Central memory CD8-positive, alpha-beta T cell (primary cell): ENCODE measurements around the gene FKBP1A.

Source experiments
- ATAC-seq: fragments of 150-1000 bp; cut with Tn5 transposase; replicated peaks from 2 replicates; pipeline ENCODE4 v1.10.0; 2022; ENCODE audit warnings: mild to moderate bottlenecking, moderate FRiP score, moderate number of reproducible peaks; ENCODE audit not compliant: poor library complexity, severe bottlenecking; ENCODE audit errors: extremely low read depth
- DNase-seq, 2 donors: peaks; one replicate each; pipeline ENCODE4 v3.0.0; 2021; ENCODE audit warnings: low spot score in 2 of 2
- H3K27ac Mint-ChIP-seq: one replicate; pipeline ENCODE4 v1.8.0; 2022; ENCODE audit warnings: low read depth, mild to moderate bottlenecking, moderate library complexity, mixed read lengths
- H3K27me3 Mint-ChIP-seq: one replicate; pipeline ENCODE4 v1.8.0; 2022; ENCODE audit warnings: mixed read lengths
- H3K36me3 Mint-ChIP-seq: one replicate; pipeline ENCODE4 v1.8.0; 2022; ENCODE audit warnings: mild to moderate bottlenecking, moderate library complexity, mixed read lengths; ENCODE audit not compliant: insufficient read depth
- H3K4me1 Mint-ChIP-seq: one replicate; pipeline ENCODE4 v1.8.0; 2022; ENCODE audit warnings: mixed read lengths
- H3K4me3 Mint-ChIP-seq: one replicate; pipeline ENCODE4 v1.8.0; 2022; ENCODE audit warnings: mild to moderate bottlenecking, moderate library complexity, mixed read lengths
- H3K9me3 Mint-ChIP-seq: one replicate; pipeline ENCODE4 v1.8.0; 2022; ENCODE audit warnings: mixed read lengths

FKBP1A gene

DNA sequence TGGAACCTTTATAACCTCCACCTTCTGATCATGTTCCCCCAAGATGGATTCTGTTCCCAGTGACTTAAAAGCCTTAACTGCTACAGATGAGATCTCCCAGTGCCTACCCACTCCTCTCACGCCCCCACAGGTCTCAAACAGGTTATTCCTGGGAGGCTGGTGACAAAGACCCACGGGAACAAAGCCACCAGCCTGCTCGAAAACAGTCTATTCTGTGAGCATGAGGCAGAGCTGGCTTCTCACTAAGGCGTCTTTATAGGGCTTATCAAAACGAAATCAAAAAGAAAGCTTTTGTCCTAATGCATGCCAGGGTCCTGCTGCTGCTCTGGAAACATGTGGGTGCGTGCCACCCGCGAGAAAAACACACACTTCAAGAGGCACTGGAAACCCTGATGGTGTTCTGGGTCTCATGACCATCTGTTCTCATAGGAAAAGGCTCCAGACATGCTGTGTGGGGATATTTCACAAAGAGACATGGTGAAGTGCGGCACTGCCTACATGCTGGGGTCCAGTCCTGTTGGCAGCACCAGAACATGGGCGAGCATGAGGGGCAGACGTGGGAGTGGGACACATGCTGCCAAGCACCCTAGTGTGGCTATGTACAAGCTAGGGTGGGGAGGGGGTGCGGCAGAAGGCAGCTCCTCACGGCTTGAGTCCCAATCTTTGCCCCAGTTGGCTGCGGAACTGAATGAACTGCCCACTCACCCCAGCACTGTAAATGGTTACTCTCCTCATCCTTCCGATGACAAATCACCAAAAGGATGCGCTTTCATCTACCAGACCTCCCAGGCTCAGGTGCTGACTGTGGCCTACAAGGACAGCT is 2.1 kb downstream of the FKBP1A start:
- Mint-ChIP-seq H3K27me3 (peaks cover 10% of the 10 kb centered on the region), H3K27ac (peak overlapping the region; percentile 63), H3K4me3 (peak overlapping the region; percentile 86), H3K36me3 (peaks cover 9% of the 10 kb centered on the region), H3K4me1 (peaks cover 64% of the 10 kb centered on the region), H3K9me3 (no peaks in the 10 kb centered on the region)
- ATAC-seq (no peak), DNase-seq (no peak)

DNA sequence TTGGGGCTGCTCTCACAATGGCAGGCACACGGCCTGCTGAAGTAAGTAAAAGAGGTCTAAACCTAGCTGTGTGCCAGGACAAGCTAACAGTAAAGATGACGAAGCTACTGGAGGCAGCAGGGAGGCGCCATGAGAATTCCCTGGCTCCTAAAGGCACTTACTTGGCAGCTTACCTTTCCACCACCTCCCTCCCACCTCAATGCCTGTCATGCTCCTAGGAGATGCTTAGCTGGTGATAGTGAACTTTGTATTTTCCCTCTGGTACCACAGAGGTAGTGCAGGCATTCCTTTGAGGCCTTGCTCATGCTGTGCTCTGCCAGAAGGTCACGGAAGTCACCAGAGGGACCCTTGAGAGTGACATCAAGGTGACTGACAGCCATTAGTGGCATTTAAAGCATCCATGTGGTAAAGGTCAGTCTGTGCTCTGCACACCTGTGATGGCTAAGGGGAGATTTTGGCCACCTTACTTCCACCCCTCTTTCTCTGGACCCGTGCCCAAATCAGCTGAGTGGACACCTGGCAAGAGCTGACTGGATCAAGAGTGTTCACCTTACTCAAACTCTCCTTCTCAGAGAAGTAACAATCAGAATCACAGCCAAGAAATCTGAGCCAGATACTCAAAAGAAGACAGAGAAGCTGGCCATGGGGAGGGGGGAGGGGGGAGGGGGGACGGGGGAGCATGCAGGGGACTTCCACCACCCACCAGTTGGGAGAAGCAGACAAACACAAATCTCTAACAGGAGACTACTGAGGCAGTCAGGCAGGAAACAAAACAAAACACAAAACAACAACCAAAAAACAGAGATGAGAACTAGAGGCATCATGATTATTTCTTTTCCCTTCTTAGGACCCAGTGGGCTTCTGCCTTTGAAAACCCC is 2.9 kb downstream of the FKBP1A start:
- Mint-ChIP-seq H3K27ac (peak overlapping the region; percentile 63), H3K4me1 (peaks cover 71% of the 10 kb centered on the region), H3K4me3 (peak overlapping the region; percentile 86), H3K27me3 (peaks cover 1% of the 10 kb centered on the region), H3K36me3 (peaks cover 9% of the 10 kb centered on the region), H3K9me3 (no peaks in the 10 kb centered on the region)
- no peak for DNase-seq
- no peak for ATAC-seq

DNA sequence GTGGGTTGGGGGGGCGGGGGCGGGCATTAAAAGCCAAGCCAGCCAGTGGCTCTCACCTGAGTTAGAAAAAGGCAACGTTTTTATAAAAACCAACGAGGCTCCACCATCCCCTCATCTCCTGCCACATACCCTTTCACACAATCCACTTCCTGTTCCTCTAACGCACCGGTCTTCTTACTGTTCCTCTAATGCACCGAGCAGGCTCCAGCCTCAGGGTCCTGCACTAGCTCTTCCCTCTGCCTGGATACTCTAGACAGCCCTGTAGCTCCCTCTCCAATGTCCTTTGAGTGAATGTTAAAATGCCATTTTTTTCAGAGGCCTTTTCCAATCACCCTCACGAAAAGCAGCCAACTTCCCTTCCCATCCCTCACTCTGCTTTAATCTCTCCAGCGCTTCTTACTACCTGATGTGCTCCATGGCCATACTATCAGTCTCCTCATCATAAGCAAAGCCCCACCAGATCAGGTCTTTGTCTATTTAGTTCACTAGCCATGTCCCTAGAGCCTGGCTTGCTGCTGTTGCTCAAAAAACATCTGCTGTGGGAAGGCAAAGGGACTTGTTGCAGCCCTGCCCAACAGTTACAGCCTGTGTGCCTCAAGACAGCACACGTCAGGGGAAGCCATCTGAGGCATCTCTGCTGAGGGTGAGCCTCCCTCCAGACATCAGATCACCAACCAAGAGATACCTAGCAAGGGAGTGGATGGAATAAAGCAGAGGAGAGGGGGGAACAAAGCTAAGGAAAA is 3.9 kb downstream of the FKBP1A start:
- Mint-ChIP-seq H3K4me3 (peak overlapping the region; percentile 86), H3K27me3 (no peaks in the 10 kb centered on the region), H3K27ac (peak overlapping the region; percentile 63), H3K36me3 (peaks cover 9% of the 10 kb centered on the region), H3K9me3 (no peaks in the 10 kb centered on the region), H3K4me1 (peaks cover 70% of the 10 kb centered on the region)
- no peak for DNase-seq
- peak; percentile 15 for ATAC-seq

DNA sequence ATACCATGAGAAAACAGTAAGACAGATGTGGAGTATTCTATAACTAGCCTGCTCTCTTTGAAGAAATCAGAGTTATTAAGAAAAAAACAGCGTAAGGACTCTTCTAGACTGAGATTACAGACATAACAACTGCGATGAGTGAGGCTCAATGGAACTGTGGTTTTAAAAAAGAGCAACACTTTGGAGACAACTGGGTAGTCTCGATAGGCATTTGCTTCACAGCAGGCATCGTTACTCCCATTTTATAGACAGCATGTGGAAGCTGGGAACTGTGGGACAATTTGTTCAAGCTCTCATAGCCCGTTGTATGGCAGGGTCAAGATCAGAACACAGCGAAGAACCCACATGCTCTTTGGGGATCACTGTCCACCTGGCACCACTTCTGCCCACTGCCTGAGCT is 4.6 kb downstream of the FKBP1A start:
- ATAC-seq (no peak), DNase-seq (no peak)
- Mint-ChIP-seq H3K27me3 (no peaks in the 10 kb centered on the region), H3K27ac (peak overlapping the region; percentile 63), H3K4me1 (peaks cover 63% of the 10 kb centered on the region), H3K4me3 (peak overlapping the region; percentile 86), H3K9me3 (no peaks in the 10 kb centered on the region), H3K36me3 (peaks cover 9% of the 10 kb centered on the region)

DNA sequence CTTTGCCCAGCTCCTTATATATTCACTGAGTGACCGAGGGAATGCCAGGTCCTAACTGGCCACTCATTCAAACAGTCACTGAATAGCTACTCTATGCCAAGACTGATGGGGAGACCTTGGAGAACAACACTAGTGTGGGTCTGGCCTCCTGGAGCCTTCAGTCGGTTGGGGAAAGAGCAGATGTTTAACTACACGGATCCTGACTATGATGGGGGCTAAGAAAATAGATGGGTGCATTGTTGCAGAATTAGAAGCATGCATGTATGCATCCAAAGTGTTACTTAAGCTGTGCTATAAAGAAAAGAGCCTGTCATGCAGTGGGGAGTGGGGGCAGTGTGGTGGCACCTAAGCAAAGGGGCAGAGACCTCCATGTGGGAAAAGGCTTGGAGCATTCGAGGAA is 6.5 kb downstream of the FKBP1A start:
- Mint-ChIP-seq H3K4me1 (peaks cover 64% of the 10 kb centered on the region), H3K27me3 (no peaks in the 10 kb centered on the region), H3K36me3 (peaks cover 5% of the 10 kb centered on the region), H3K9me3 (no peaks in the 10 kb centered on the region), H3K27ac (no peak overlapping the region), H3K4me3 (no peak overlapping the region)
- no peak for DNase-seq
- ATAC-seq = no peak

DNA sequence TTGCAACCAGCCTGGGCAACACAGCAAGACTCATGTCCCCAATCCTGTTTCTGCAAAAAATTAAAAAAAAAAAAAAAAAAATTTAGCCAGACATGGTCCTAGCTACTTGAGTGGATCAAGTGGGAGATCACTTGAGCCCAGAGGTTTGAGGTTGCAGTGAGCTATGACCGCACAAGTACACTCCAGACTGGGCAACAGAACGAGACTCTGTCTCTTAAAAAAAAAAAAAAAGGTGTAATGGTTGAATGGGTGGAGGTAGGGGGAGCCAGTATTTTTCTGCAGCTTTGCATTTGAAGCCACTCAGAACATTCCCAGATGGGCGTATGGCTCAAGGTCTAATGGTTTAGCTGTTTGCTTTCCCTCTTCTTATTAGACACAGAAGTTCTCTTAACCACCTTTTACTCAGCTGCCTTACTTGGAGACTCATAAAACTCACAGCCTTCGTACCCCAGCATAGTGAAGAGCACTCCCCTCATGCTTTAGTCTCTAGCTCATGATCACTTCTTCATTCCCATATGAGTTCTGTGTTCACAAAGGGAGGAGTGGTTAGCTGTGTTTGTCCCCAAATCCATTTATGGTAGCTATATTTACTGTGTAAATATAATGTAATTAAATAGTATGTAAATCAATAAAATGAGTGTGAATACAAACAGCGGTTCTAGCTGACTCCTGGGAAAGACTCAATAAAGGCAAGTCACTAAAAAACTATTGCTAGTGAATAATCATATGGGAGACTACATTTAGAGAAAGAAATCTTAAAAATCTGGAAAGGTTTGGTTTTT is 9.0 kb downstream of the FKBP1A start:
- Mint-ChIP-seq H3K9me3 (no peaks in the 10 kb centered on the region), H3K27ac (no peak overlapping the region), H3K36me3 (peaks cover 7% of the 10 kb centered on the region), H3K27me3 (no peaks in the 10 kb centered on the region), H3K4me3 (no peak overlapping the region), H3K4me1 (peaks cover 66% of the 10 kb centered on the region)
- ATAC-seq (no peak), DNase-seq (no peak)

DNA sequence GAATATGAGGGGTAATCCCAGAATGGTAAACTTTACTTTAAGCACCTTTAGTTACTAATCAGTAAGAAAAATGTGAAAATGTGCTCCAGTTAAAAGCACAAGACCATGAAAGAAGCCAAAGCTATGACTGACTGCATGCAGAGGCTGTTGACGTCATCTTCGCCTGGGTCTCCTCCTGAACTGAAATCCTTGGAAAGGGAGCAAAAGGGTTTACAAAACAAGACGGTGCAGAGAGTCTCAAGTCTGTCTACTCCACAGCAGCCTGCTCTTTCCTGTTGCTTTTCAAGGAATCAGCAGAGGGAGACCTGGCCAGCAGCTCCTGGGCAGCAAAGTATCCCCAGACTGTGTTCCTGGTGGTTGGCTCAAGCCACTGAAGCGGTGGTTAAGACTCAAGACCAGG is 10.2 kb downstream of the FKBP1A start:
- Mint-ChIP-seq H3K27ac (no peak overlapping the region), H3K4me3 (no peak overlapping the region), H3K4me1 (peaks cover 66% of the 10 kb centered on the region), H3K9me3 (no peaks in the 10 kb centered on the region), H3K27me3 (no peaks in the 10 kb centered on the region), H3K36me3 (peaks cover 9% of the 10 kb centered on the region)
- DNase-seq = no peak
- ATAC-seq = no peak

DNA sequence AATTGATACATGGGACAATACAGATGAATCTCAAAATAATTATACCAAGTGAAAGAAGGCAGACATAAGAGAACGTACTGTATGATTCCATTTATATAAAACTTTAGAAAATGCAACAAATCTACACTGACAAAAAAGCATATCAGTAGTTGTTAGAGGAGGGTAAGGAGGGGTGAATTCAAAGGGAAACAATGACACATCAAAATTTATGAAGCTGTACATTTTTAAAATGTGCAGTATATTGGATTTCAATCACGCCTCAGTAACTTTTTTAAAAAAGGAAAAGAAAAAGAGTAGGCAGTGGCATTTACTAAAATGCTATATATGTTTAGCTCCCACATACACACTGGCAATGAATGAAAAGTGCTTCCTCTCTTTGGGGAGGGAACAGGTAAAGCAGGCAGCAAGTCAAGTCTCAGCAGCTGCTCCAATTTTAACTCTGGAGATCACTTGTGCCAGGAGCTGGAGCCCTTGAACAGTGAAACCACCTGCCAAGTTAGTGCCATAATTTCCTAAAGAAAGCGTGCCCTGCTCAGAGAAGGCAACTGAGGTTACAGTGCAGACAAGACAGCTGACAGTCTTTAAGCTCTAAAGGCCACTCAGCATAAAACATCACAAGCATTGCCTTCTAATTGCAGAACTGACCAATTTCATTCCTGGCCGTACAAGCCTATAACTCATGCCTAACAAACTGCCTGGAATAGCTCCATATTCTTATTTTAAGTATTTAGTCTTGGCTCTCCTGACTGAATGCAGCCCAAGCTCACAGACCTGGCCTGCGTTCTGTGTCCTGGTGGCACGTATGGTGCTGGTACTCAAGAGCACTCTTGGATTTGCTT is 10.9 kb downstream of the FKBP1A start:
- Mint-ChIP-seq H3K27ac (no peak overlapping the region), H3K36me3 (peaks cover 9% of the 10 kb centered on the region)

DNA sequence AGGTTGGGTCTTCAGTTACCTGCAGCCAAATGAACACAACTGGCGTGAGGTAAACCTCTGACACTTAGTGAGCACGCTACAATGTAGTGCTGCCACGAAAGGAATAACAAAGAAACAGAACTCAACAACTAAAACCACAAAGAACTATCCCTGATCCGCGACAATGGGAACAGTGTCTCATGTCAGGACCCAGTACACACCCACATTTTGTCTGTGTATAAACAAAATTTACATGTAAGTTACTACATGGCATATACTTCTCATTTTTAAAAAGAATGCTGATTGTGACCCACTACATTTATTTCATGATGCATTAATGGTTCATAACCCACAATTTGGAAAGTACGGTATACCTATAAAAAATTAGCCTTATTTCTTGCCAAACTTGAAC is 14.1 kb downstream of the FKBP1A start:
- DNase-seq = no peak
- Mint-ChIP-seq H3K27me3 (no peaks in the 10 kb centered on the region), H3K4me3 (no peak overlapping the region), H3K36me3 (peaks cover 24% of the 10 kb centered on the region), H3K4me1 (peaks cover 72% of the 10 kb centered on the region), H3K27ac (no peak overlapping the region), H3K9me3 (no peaks in the 10 kb centered on the region)
- no peak for ATAC-seq

More for the DNA sequence above, 10.9 kb downstream of the FKBP1A start:
- Mint-ChIP-seq H3K9me3 (no peaks in the 10 kb centered on the region), H3K27me3 (no peaks in the 10 kb centered on the region), H3K4me3 (no peak overlapping the region), H3K4me1 (peaks cover 73% of the 10 kb centered on the region)
- ATAC-seq (no peak), DNase-seq (no peak)

DNA sequence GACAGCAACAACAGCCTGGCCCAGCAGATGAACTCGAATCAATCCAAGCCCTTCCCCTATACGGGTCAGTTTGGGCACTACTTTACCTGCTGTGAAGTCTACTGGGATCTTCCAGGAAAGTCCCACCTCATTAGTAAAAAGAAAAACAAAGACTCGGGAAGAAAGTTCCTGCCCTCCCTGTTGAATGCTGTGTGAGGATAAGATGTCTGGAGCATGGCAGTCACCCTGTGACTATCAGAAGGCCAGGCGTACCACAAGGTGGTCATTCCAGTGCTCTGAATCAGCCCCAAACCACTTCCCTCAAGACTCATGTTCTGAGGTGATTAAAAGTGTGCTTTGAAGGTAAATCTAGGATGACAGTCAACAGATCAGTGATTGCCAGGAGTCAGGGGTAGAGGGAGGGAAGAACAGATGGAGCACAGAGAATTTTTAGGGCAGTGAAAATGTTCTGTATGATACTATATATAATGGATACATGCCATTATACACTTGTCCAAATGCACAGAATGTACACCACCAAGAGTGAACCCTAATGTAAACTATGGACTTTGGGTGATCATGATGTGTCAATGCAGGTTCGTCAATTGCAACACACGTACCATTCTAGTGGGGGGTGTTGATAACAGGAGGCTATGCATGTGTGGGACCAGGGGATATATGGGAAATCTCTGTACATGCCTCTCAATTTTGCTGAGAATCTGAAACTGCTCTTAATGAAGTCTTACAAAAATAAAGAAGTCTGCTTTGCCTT is 14.7 kb downstream of the FKBP1A start:
- ATAC-seq = no peak
- Mint-ChIP-seq H3K27ac (no peak overlapping the region), H3K9me3 (no peaks in the 10 kb centered on the region), H3K4me3 (no peak overlapping the region), H3K27me3 (no peaks in the 10 kb centered on the region), H3K36me3 (peaks cover 26% of the 10 kb centered on the region), H3K4me1 (peaks cover 78% of the 10 kb centered on the region)
- no peak for DNase-seq

DNA sequence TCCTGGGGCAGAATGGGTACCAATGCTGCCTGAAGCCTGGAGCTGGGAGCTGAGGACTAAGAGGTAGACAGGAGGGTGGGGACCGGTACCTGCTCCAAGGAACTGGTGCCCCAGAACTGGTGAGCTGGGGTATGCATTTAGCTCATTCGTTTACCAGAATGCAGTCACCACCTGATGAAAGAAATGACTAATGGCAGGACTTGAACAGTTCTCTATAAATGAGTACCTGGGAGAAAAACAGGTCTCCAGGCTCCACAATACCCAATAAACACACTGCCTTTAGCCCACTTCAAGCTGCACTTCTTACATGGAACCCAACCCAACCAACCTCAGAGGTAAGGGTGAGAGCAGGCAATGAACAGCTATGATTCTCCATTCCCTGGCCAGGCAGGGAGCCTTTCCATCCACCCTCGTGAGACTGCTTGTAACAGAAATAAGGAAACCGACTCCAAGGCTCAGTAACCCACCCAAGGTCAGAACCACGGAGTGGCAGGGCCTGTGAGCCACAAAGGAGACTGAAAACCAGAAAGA is 15.4 kb downstream of the FKBP1A start:
- Mint-ChIP-seq H3K36me3 (peaks cover 31% of the 10 kb centered on the region), H3K9me3 (no peaks in the 10 kb centered on the region), H3K4me3 (no peak overlapping the region), H3K4me1 (peaks cover 79% of the 10 kb centered on the region), H3K27ac (peak overlapping the region; percentile 17), H3K27me3 (no peaks in the 10 kb centered on the region)
- DNase-seq (no peak), ATAC-seq (no peak)
